Endothelial cell of umbilical vein (primary cell): ENCODE measurements around the gene ACTL6A. TPM values are rescaled to one million over a fixed set of nuclear protein-coding genes. Genes with fewer than 3 reads are reported as not detected.

ENCODE experiments used
- BruUV-seq: library from RNA; stranded (reverse); fragments of 400-500 nt; replicated peaks from 2 replicates; lab custom pipeline; 2021; lab: Mats Ljungman, UMichigan
- CTCF ChIA-PET: fragments of 300-600, 350-600 bp; sonication (Branson Sonifier 250); formaldehyde crosslinking; loops from one replicate; lab custom pipeline; 2021; ENCODE audit warnings: antibody characterized with exemption, inconsistent platforms; lab: Charles Lee
- POLR2A ChIA-PET: fragments of 300-600, 350-600 bp; sonication (Branson Sonifier 250); formaldehyde crosslinking; loops from one replicate; lab custom pipeline; 2021; ENCODE audit warnings: antibody characterized with exemption, inconsistent platforms; lab: Charles Lee
- DNase-seq: peaks from one replicate; pipeline ENCODE4 v3.0.0-alpha.2; 2011; ENCODE audit warnings: low read depth, low spot score
- FAIRE-seq: peaks from 2 replicates; lab custom pipeline; 2011; peaks lifted over from hg19 to GRCh38; lab: Jason Lieb, UNC
- H2AFZ ChIP-seq: 2 replicates; pipeline ENCODE4 v1.6.0; 2012; ENCODE audit warnings: low read depth, low read length, control low read depth, inconsistent platforms
- H3K27ac ChIP-seq: 2 replicates; pipeline ENCODE4 v1.5.1; 2011; ENCODE audit warnings: low read depth, mild to moderate bottlenecking, control low read depth, low read length, moderate library complexity; ENCODE audit not compliant: insufficient read depth
- H3K27me3 ChIP-seq, 2 experiments: 2 replicates each; pipeline versions ENCODE4 v1.6.0 to v1.6.1; 2011; ENCODE audit warnings: low read length in 2 of 2, mixed read lengths in 1 of 2; ENCODE audit not compliant: control insufficient read depth in 2 of 2, insufficient read depth in 2 of 2
- H3K36me3 ChIP-seq, 2 experiments: 2 replicates in 1 of 2; 3 replicates in 1 of 2; pipeline ENCODE4 v1.5.1; 2011; ENCODE audit warnings: low read length in 2 of 2, mild to moderate bottlenecking in 1 of 2, moderate library complexity in 1 of 2; ENCODE audit not compliant: control insufficient read depth in 2 of 2, insufficient read depth in 2 of 2; ENCODE audit errors: extremely low read depth in 1 of 2
- H3K4me1 ChIP-seq: 3 replicates; pipeline ENCODE4 v1.5.1; 2011; ENCODE audit warnings: mild to moderate bottlenecking, low read length; ENCODE audit not compliant: control insufficient read depth, insufficient read depth; ENCODE audit errors: extremely low read depth
- H3K4me2 ChIP-seq: 2 replicates; pipeline ENCODE4 v1.6.1; 2011; ENCODE audit warnings: low read length, control low read depth, mixed read lengths; ENCODE audit not compliant: insufficient read depth
- H3K4me3 ChIP-seq, 3 experiments: fragments of 200-600 bp in 1 of 3; sonication (generic), shearing (Covaris generic) in 1 of 3; replicated peaks in 1 of 3; 2 replicates each; pipeline ENCODE4 v1.5.1; 2011 to 2016; ENCODE audit warnings: control low read depth in 3 of 3, low read length in 3 of 3, mild to moderate bottlenecking in 2 of 3, inconsistent platforms in 1 of 3, low read depth in 1 of 3, moderate library complexity in 1 of 3; ENCODE audit not compliant: insufficient read depth in 1 of 3
- H3K79me2 ChIP-seq: 2 replicates; pipeline ENCODE4 v1.6.0; 2012; ENCODE audit warnings: low read length, inconsistent platforms; ENCODE audit not compliant: control insufficient read depth, insufficient read depth
- H3K9ac ChIP-seq: replicated peaks from 2 replicates; pipeline ENCODE3; 2011; ENCODE audit warnings: low read length, control low read depth; ENCODE audit not compliant: insufficient read depth; ENCODE audit errors: extremely low read depth
- H3K9me1 ChIP-seq: replicated peaks from 3 replicates; pipeline ENCODE4 v1.6.0; 2011; ENCODE audit warnings: mild to moderate bottlenecking, low read length; ENCODE audit not compliant: control insufficient read depth, insufficient read depth; ENCODE audit errors: extremely low read depth
- H3K9me3 ChIP-seq: replicated peaks from 2 replicates; pipeline ENCODE4 v1.5.1; 2012; ENCODE audit warnings: low read length, inconsistent platforms; ENCODE audit not compliant: control insufficient read depth, insufficient read depth
- H4K20me1 ChIP-seq: replicated peaks from 2 replicates; pipeline ENCODE3; 2011; ENCODE audit warnings: mild to moderate bottlenecking, low read length; ENCODE audit not compliant: control insufficient read depth, insufficient read depth; ENCODE audit errors: extremely low read depth
- EZH2 ChIP-seq: IDR thresholded peaks from 2 replicates; pipeline ENCODE4 v1.6.1; 2012; ENCODE audit warnings: borderline replicate concordance, low read depth, mild to moderate bottlenecking, moderate library complexity, low read length, inconsistent platforms; ENCODE audit not compliant: severe bottlenecking
- FOS ChIP-seq: IDR thresholded peaks from 2 replicates; pipeline ENCODE4 v1.6.1; 2011; ENCODE audit warnings: mild to moderate bottlenecking, low read length, moderate library complexity, borderline replicate concordance; ENCODE audit not compliant: insufficient read depth
- GATA2 ChIP-seq: IDR thresholded peaks from 2 replicates; pipeline ENCODE4 v1.7.0; 2011; ENCODE audit warnings: low read depth, mild to moderate bottlenecking, moderate library complexity, mixed read lengths, low read length; ENCODE audit not compliant: insufficient read length, insufficient read depth
- JUN ChIP-seq: IDR thresholded peaks from 2 replicates; pipeline ENCODE4 v1.6.1; 2011; ENCODE audit warnings: borderline replicate concordance, low read depth; ENCODE audit not compliant: insufficient read length, insufficient read depth
- MYC ChIP-seq: IDR thresholded peaks from one replicate; pipeline ENCODE4 v1.6.1; 2011; ENCODE audit warnings: mild to moderate bottlenecking, low read depth, low read length
- POLR2A ChIP-seq: IDR thresholded peaks from 2 replicates; pipeline ENCODE4 v1.6.1; 2012; ENCODE audit warnings: low read depth, mild to moderate bottlenecking, control low read depth, low read length
- POLR2AphosphoS5 ChIP-seq: IDR thresholded peaks from 2 replicates; pipeline ENCODE4 v1.6.1; 2012; ENCODE audit warnings: low read depth, mild to moderate bottlenecking, control low read depth, low read length, moderate library complexity; ENCODE audit not compliant: insufficient read depth
- dilution Hi-C: fragments of 300-500 bp; cut with MboI; formaldehyde crosslinking; loops from one replicate; pipeline ENCODE4 v1.15.0; 2019; ENCODE audit warnings: low sequenced_read_pairs; ENCODE audit not compliant: extremely low pct_ligation_motif_present
- intact Hi-C: fragments of 100-400 bp; cut with micrococcal nuclease; formaldehyde crosslinking; loops from one replicate; pipeline ENCODE4 v1.10.0; 2022
- polyA plus RNA-seq, 4 experiments: library from polyadenylated mRNA; depleted of rRNA in 3 of 4; stranded (reverse) in 3 of 4; unstranded in 1 of 4; fragments of >200 nt; gene quantifications; 2 replicates each; pipeline versions ENCODE4 v1.2.1 to v1.2.3, GENCODE V29; 2011 to 2012; ENCODE audit warnings: missing spikeins in 1 of 4
- total RNA-seq: library from RNA; stranded (reverse); gene quantifications from 2 replicates; pipeline ENCODE4 v1.2.3, GENCODE V29; 2021
- TF ChIP-seq, protein P1 (sequence below), 2 donors: IDR thresholded peaks; 1 replicate in 1 of 2; 2 replicates in 1 of 2; pipeline ENCODE4 v1.5.1; 2011; ENCODE audit warnings: low read length in 2 of 2, mild to moderate bottlenecking in 2 of 2, moderate library complexity in 2 of 2, control low read depth in 1 of 2, inconsistent platforms in 1 of 2, low read depth in 1 of 2; ENCODE audit not compliant: insufficient read depth in 1 of 2; ENCODE audit errors: extremely low read depth in 1 of 2
- TF ChIP-seq, protein P2 (sequence below): IDR thresholded peaks from 2 replicates; pipeline ENCODE4 v1.6.1; 2011; ENCODE audit not compliant: insufficient read depth, insufficient read length

Gene ACTL6A
- total and polyA plus RNA-seq, 2 donors (not counting 3 experiments of a cell fraction or from before 2014, with no cell fraction given) = 68.3 to 96.2 TPM

DNA sequence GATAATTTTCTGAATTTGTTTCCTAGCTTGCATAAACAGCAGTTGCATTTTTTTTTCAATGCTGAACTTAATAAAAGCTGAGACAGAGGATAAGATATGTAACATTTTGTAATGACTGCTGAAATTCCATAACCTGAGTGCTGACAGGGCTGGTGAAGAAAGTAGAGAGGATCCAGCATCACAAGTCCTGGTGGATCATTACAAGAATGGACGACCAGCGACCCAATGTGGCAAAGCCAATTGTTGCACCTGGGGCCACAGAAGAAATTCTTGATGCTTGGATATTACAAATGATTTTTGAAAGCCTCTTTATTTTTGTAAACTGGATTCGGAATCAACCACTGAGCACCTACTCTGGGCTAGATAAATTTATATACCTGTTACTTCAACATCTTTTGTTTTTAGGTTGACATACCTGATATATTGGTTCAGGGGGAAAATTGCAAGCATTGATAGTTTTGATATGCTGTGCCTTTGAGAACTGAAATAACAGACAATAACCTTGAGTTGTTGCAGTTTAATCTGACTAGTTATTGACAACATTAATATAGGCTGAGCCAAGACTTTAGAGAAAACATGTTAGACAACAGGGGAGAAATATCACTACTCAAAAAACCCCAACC is 3.9 kb upstream of the ACTL6A start:
- no peaks in the 10 kb centered on the region for H3K36me3 ChIP-seq
- no TSS peak for BruUV-seq
- no peak overlapping the region for H3K9ac ChIP-seq
- H3K4me1 ChIP-seq = peaks cover 2% of the 10 kb centered on the region
- no peaks in the 10 kb centered on the region for H3K27me3 ChIP-seq
- H4K20me1 ChIP-seq = no peaks in the 10 kb centered on the region
- H3K9me3 ChIP-seq = no peaks in the 10 kb centered on the region
- FAIRE-seq (peak; percentile 91), DNase-seq (peak; percentile 84)
- dilution Hi-C loops = no loop called here
- no peak overlapping the region for H3K4me2 ChIP-seq
- ChIA-PET CTCF (interaction anchor here (1.0 to 2.8 kb wide), 6 partner anchors 82 to 237 kb away, joined by 3 to 57 read pairs (median 5); no protein-coding TSS in a partner anchor), POLR2A (no interaction called here)
- no peaks in the 10 kb centered on the region for H3K9me1 ChIP-seq
- H2AFZ ChIP-seq = no peak overlapping the region
- peaks cover 5% of the 10 kb centered on the region for H3K79me2 ChIP-seq
- no peak overlapping the region for H3K4me3 ChIP-seq
- intact Hi-C loops = loop anchor here (1.0 to 2.0 kb wide), 7 partner anchors 32 to 544 kb away; partner anchors contain the start of gene GNB4
- H3K27ac ChIP-seq = no peak overlapping the region
- no peak for TF ChIP-seq FOS
- TF ChIP-seq, protein P1, sequence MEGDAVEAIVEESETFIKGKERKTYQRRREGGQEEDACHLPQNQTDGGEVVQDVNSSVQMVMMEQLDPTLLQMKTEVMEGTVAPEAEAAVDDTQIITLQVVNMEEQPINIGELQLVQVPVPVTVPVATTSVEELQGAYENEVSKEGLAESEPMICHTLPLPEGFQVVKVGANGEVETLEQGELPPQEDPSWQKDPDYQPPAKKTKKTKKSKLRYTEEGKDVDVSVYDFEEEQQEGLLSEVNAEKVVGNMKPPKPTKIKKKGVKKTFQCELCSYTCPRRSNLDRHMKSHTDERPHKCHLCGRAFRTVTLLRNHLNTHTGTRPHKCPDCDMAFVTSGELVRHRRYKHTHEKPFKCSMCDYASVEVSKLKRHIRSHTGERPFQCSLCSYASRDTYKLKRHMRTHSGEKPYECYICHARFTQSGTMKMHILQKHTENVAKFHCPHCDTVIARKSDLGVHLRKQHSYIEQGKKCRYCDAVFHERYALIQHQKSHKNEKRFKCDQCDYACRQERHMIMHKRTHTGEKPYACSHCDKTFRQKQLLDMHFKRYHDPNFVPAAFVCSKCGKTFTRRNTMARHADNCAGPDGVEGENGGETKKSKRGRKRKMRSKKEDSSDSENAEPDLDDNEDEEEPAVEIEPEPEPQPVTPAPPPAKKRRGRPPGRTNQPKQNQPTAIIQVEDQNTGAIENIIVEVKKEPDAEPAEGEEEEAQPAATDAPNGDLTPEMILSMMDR (IDR thresholded peaks at IDR 0.05; ENCODE audit: extremely low read depth in 1 of 2, insufficient read depth in 1 of 2, low read depth in 1 of 2, low read length in 2 of 2) = peak; percentile 77 to 91

DNA sequence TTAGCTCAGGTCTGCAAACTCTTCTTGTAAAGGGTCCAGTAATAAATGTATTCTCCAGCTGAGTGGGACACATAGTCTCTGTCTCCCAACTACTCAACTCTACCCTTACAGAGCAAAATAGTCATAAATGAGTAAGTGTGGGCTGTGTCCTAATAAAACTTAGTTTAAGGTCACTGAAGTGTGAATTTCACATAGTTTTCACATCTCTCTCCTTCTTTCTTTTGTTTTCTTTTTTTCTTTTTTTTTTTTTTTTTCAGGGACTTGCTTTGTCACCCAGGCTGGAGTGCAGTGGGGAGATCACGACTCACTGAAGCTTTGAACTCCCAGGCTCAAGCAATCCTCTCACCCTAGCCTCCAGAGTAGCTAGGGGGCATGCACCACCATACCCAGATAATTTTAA is 1.9 kb upstream of the ACTL6A start:
- H3K4me2 ChIP-seq = no peak overlapping the region
- intact Hi-C loops (no loop called here), dilution Hi-C loops (no loop called here)
- peaks cover 7% of the 10 kb centered on the region for H3K4me1 ChIP-seq
- no peaks in the 10 kb centered on the region for H3K36me3 ChIP-seq
- no peak overlapping the region for H3K9ac ChIP-seq
- H3K9me1 ChIP-seq = no peaks in the 10 kb centered on the region
- H3K4me3 ChIP-seq = no peak overlapping the region
- no peaks in the 10 kb centered on the region for H3K27me3 ChIP-seq
- H4K20me1 ChIP-seq = no peaks in the 10 kb centered on the region
- ChIA-PET POLR2A (no interaction called here), CTCF (interaction anchor here (1.1 to 2.4 kb wide), 5 partner anchors 114 to 239 kb away, joined by 4 to 8 read pairs (median 5); no protein-coding TSS in a partner anchor)
- H2AFZ ChIP-seq = no peak overlapping the region
- no peaks in the 10 kb centered on the region for H3K9me3 ChIP-seq
- no peak overlapping the region for H3K27ac ChIP-seq
- FAIRE-seq = no peak
- H3K79me2 ChIP-seq = peaks cover 24% of the 10 kb centered on the region
- no peak for TF ChIP-seq GATA2
- TF ChIP-seq, protein P1 (IDR thresholded peaks at IDR 0.05; ENCODE audit: extremely low read depth in 1 of 2, insufficient read depth in 1 of 2, low read depth in 1 of 2, low read length in 2 of 2) = no peak
- TF ChIP-seq POLR2A = no peak
- TF ChIP-seq MYC = no peak
- no peak for TF ChIP-seq POLR2AphosphoS5
- no peak for TF ChIP-seq FOS
- TF ChIP-seq EZH2 = no peak
- TF ChIP-seq, protein P2, sequence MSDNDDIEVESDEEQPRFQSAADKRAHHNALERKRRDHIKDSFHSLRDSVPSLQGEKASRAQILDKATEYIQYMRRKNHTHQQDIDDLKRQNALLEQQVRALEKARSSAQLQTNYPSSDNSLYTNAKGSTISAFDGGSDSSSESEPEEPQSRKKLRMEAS = no peak
- no peak for TF ChIP-seq JUN
- DNase-seq = no peak
- BruUV-seq = no TSS peak
